GM10266 (cell line): ENCODE results near the gene PXDN.
"Not testable (repeated sequence)": the region's sequence is repeated elsewhere in the genome, so short reads cannot be mapped to it uniquely, and the experiment has no call there.

ENCODE experiments used
- DNase-seq: peaks from one replicate; pipeline ENCODE4 v3.0.0; 2012; ENCODE audit errors: extremely low spot score
- CTCF ChIP-seq: IDR thresholded peaks from 2 replicates; pipeline ENCODE4 v1.5.1; 2012; ENCODE audit warnings: mild to moderate bottlenecking, low read depth; ENCODE audit not compliant: control insufficient read depth, insufficient read depth; ENCODE audit errors: missing control alignments

PXDN gene

GRCh38 chr2:1722692-1723091 is 21.6 kb downstream of the PXDN start:
- no peak for DNase-seq
- TF ChIP-seq CTCF: no peak

GRCh38 chr2:1721706-1722646 is 22.3 kb downstream of the PXDN start:
- no peak for DNase-seq

GRCh38 chr2:1718339-1719220 is 25.7 kb downstream of the PXDN start:
- DNase-seq: no peak
- TF ChIP-seq CTCF: no peak

More at GRCh38 chr2:1721706-1722646, 22.3 kb downstream of the PXDN start:
- no peak for TF ChIP-seq CTCF

GRCh38 chr2:1717113-1717512 is 27.2 kb downstream of the PXDN start:
- no peak for DNase-seq
- TF ChIP-seq CTCF: no peak

GRCh38 chr2:1716441-1716840 is 27.9 kb downstream of the PXDN start:
- TF ChIP-seq CTCF: no peak
- no peak for DNase-seq

GRCh38 chr2:1716014-1716305 is 28.4 kb downstream of the PXDN start:
- DNase-seq: not testable (repeated sequence)

GRCh38 chr2:1715184-1716013 is 28.9 kb downstream of the PXDN start:
- DNase-seq: no peak
- no peak for TF ChIP-seq CTCF
